Lower leg skin (tissue), 3 donors: ENCODE data around the gene PDZD2.
"Not testable (repeated sequence)": the region's sequence is repeated elsewhere in the genome, so short reads cannot be mapped to it uniquely, and the experiment has no call there.

ENCODE experiments used
- POLR2A ChIP-seq, 2 donors: fragments of 450-650 bp; IDR thresholded peaks; one replicate each; pipeline ENCODE4 v1.6.1; 2016 to 2017; ENCODE audit warnings: antibody characterized with exemption in 2 of 2, mild to moderate bottlenecking in 1 of 2, moderate library complexity in 1 of 2
- TF ChIP-seq, protein P1 (sequence below), 3 donors: fragments of 450-650 bp; IDR thresholded peaks; one replicate each; pipeline ENCODE4 v1.5.1; 2016; ENCODE audit warnings: antibody characterized with exemption in 3 of 3, mild to moderate bottlenecking in 3 of 3, moderate library complexity in 2 of 3

DNA sequence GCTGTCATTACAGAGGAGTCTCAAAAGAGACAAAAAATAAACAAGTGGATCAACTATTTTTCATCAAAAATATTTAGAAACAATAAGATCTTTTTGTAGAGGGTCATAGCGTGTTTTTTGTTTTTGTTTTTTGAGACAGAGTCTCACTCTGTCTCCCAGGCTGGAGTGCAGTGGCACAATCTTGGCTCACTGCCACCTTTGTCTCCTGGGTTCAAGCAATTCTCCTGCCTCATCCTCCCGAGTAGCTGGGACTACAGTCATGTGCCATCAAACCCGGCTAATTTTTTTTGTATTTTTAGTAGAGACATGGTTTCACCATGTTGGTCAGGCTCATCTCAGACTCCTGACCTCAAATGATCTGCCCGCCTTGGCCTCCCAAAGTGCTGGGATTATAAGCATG is 36.6 kb upstream of the PDZD2 start:
- not testable (repeated sequence) for TF ChIP-seq POLR2A (IDR thresholded peaks at IDR 0.05)
- TF ChIP-seq, protein P1, sequence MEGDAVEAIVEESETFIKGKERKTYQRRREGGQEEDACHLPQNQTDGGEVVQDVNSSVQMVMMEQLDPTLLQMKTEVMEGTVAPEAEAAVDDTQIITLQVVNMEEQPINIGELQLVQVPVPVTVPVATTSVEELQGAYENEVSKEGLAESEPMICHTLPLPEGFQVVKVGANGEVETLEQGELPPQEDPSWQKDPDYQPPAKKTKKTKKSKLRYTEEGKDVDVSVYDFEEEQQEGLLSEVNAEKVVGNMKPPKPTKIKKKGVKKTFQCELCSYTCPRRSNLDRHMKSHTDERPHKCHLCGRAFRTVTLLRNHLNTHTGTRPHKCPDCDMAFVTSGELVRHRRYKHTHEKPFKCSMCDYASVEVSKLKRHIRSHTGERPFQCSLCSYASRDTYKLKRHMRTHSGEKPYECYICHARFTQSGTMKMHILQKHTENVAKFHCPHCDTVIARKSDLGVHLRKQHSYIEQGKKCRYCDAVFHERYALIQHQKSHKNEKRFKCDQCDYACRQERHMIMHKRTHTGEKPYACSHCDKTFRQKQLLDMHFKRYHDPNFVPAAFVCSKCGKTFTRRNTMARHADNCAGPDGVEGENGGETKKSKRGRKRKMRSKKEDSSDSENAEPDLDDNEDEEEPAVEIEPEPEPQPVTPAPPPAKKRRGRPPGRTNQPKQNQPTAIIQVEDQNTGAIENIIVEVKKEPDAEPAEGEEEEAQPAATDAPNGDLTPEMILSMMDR (IDR thresholded peaks at IDR 0.05): not testable (repeated sequence)
